Measurements from ENCODE around the gene PCDH9. TPM values are rescaled to one million over a fixed set of nuclear protein-coding genes. Genes with fewer than 3 reads are reported as not detected.
"Not testable (repeated sequence)": the region's sequence is repeated elsewhere in the genome, so short reads cannot be mapped to it uniquely, and the experiment has no call there.

Gene PCDH9
- total RNA-seq, 1 donor from 2014 or later, result 64.4 TPM

- DNase-seq (ENCODE audit: low spot score in 2 of 2) (no peak), FAIRE-seq (no peak)
Observed at GRCh38 chr13:66809485-66809884, 420.7 kb downstream of the PCDH9 start.

GRCh38 chr13:66807251-66807650 is 422.9 kb downstream of the PCDH9 start:
- DNase-seq (ENCODE audit: low spot score in 2 of 2) (no peak), FAIRE-seq (no peak)

GRCh38 chr13:66805657-66806056 is 424.5 kb downstream of the PCDH9 start:
- FAIRE-seq (no peak), DNase-seq (ENCODE audit: low spot score in 2 of 2) (no peak)

GRCh38 chr13:66803808-66804456 is 426.2 kb downstream of the PCDH9 start:
- DNase-seq (ENCODE audit: low spot score in 2 of 2), result no peak
- FAIRE-seq, result no peak

GRCh38 chr13:66803013-66803807 is 426.9 kb downstream of the PCDH9 start:
- no peak for DNase-seq (ENCODE audit: low spot score in 2 of 2)
- no peak for FAIRE-seq

- DNase-seq (ENCODE audit: low spot score in 2 of 2) (no peak), FAIRE-seq (peak; percentile 3)
Observed at GRCh38 chr13:66795636-66796035, 434.5 kb downstream of the PCDH9 start.

- FAIRE-seq (no peak), DNase-seq (ENCODE audit: low spot score in 2 of 2) (no peak)
Observed at GRCh38 chr13:66794340-66795031, 435.6 kb downstream of the PCDH9 start.

GRCh38 chr13:66790861-66791260 is 439.3 kb downstream of the PCDH9 start:
- no peak for FAIRE-seq
- no peak for DNase-seq (ENCODE audit: low spot score in 2 of 2)

- no peak for DNase-seq (ENCODE audit: low spot score in 2 of 2)
Observed at GRCh38 chr13:66781241-66781640, 448.9 kb downstream of the PCDH9 start.

GRCh38 chr13:66780814-66781213 is 449.3 kb downstream of the PCDH9 start:
- no peak for FAIRE-seq
- DNase-seq (ENCODE audit: low spot score in 2 of 2), result no peak

More at GRCh38 chr13:66781241-66781640, 448.9 kb downstream of the PCDH9 start:
- no peak for FAIRE-seq

- FAIRE-seq (no peak), DNase-seq (ENCODE audit: low spot score in 2 of 2) (no peak)
Observed at GRCh38 chr13:66778461-66778860, 451.7 kb downstream of the PCDH9 start.

- no peak for DNase-seq (ENCODE audit: low spot score in 2 of 2)
- no peak for FAIRE-seq
Observed at GRCh38 chr13:66775196-66775595, 454.9 kb downstream of the PCDH9 start.

GRCh38 chr13:66774046-66774445 is 456.1 kb downstream of the PCDH9 start:
- FAIRE-seq (no peak), DNase-seq (ENCODE audit: low spot score in 2 of 2) (no peak)

- DNase-seq (ENCODE audit: low spot score in 2 of 2) (no peak), FAIRE-seq (no peak)
Observed at GRCh38 chr13:66765559-66765958, 464.6 kb downstream of the PCDH9 start.

- not testable (repeated sequence) for DNase-seq (ENCODE audit: low spot score in 2 of 2)
Observed at GRCh38 chr13:66760678-66761077, 469.5 kb downstream of the PCDH9 start.

GRCh38 chr13:66759919-66760318 is 470.2 kb downstream of the PCDH9 start:
- FAIRE-seq (no peak), DNase-seq (ENCODE audit: low spot score in 2 of 2) (no peak)

More at GRCh38 chr13:66760678-66761077, 469.5 kb downstream of the PCDH9 start:
- not testable (repeated sequence) for FAIRE-seq

- FAIRE-seq, result no peak
- DNase-seq (ENCODE audit: low spot score in 2 of 2), result no peak
Observed at GRCh38 chr13:66751691-66752090, 478.4 kb downstream of the PCDH9 start.

GRCh38 chr13:66748712-66749111 is 481.4 kb downstream of the PCDH9 start:
- DNase-seq (ENCODE audit: low spot score in 2 of 2), result no peak
- FAIRE-seq, result no peak

- DNase-seq (ENCODE audit: low spot score in 2 of 2) (no peak), FAIRE-seq (no peak)
Observed at GRCh38 chr13:66745307-66745706, 484.8 kb downstream of the PCDH9 start.

GRCh38 chr13:66723576-66723975 is 506.6 kb downstream of the PCDH9 start:
- no peak for FAIRE-seq
- DNase-seq (ENCODE audit: low spot score in 2 of 2), result peak; percentile 24

- FAIRE-seq (no peak), DNase-seq (ENCODE audit: low spot score in 2 of 2) (no peak)
Observed at GRCh38 chr13:66716538-66716937, 513.6 kb downstream of the PCDH9 start.

Measured in frontal cortex (tissue), 4 donors.